HEK293 (cell line): ENCODE data around the gene UXS1.

Experiments
- CTCF ChIP-seq: fragments of 450-650 bp; formaldehyde crosslinking; IDR thresholded peaks from 2 replicates; pipeline ENCODE4 v1.5.1; 2016; ENCODE audit warnings: missing biosample characterization, missing genetic modification characterization
- HOXD13 ChIP-seq: sonication (generic); formaldehyde crosslinking; IDR thresholded peaks from 2 replicates; pipeline ENCODE4 v1.8.0; 2022; ENCODE audit warnings: missing genetic modification reagents, borderline replicate concordance
- TCF7L2 ChIP-seq: IDR thresholded peaks from 2 replicates; pipeline ENCODE4 v1.6.1; 2011; ENCODE audit warnings: low read depth, mild to moderate bottlenecking, inconsistent platforms, low read length, moderate library complexity, borderline replicate concordance
- ZNF214 ChIP-seq: fragments of 450-650 bp; formaldehyde crosslinking; IDR thresholded peaks from 2 replicates; pipeline ENCODE4 v1.5.1; 2017; ENCODE audit warnings: missing biosample characterization, mild to moderate bottlenecking, missing genetic modification characterization, borderline replicate concordance
- ZNF311 ChIP-seq: fragments of 450-650 bp; formaldehyde crosslinking; IDR thresholded peaks from 2 replicates; pipeline ENCODE4 v1.5.1; 2017; ENCODE audit warnings: missing biosample characterization, missing genetic modification characterization, borderline replicate concordance
- ZNF394 ChIP-seq: fragments of 450-650 bp; formaldehyde crosslinking; IDR thresholded peaks from 2 replicates; pipeline ENCODE4 v1.5.1; 2016; ENCODE audit warnings: missing biosample characterization, missing genetic modification characterization, mild to moderate bottlenecking, moderate library complexity, borderline replicate concordance
- ZNF510 ChIP-seq: fragments of 450-650 bp; formaldehyde crosslinking; IDR thresholded peaks from 2 replicates; pipeline ENCODE4 v1.5.1; 2018; ENCODE audit warnings: mild to moderate bottlenecking, missing genetic modification characterization, missing biosample characterization; ENCODE audit not compliant: insufficient replicate concordance
- ZNF529 ChIP-seq: fragments of 450-650 bp; formaldehyde crosslinking; IDR thresholded peaks from 2 replicates; pipeline ENCODE4 v1.5.1; 2017; ENCODE audit warnings: missing genetic modification characterization, missing biosample characterization; ENCODE audit not compliant: insufficient replicate concordance
- ZNF664 ChIP-seq: fragments of 450-650 bp; formaldehyde crosslinking; IDR thresholded peaks from 2 replicates; pipeline ENCODE4 v1.5.1; 2016; ENCODE audit warnings: missing biosample characterization, missing genetic modification characterization

- TF ChIP-seq ZNF311 (tag by site-specific recombination) (no peak), TCF7L2 (no peak), CTCF (tag by site-specific recombination) (no peak), ZNF214 (tag by site-specific recombination) (no peak), ZNF664 (tag by site-specific recombination) (no peak), ZNF510 (tag by site-specific recombination) (no peak), ZNF394 (tag by site-specific recombination) (no peak), ZNF529 (no peak), HOXD13 (CRISPR knock-in tag) (no peak)
These were observed 9.2 kb downstream of the UXS1 start for GRCh38 chr2:106184857-106185256.
